Kasumi-1 (cell line): ENCODE results near the gene TRPM3.

ENCODE experiments used
- DNase-seq, 2 experiments: peaks; one replicate each; lab custom pipeline; 2025; lab: John Stamatoyannopoulos, UW

TRPM3 gene

GRCh38 chr9:70553707-70554673 is 567.4 kb downstream of the TRPM3 start:
- DNase-seq, result no peak

DNA sequence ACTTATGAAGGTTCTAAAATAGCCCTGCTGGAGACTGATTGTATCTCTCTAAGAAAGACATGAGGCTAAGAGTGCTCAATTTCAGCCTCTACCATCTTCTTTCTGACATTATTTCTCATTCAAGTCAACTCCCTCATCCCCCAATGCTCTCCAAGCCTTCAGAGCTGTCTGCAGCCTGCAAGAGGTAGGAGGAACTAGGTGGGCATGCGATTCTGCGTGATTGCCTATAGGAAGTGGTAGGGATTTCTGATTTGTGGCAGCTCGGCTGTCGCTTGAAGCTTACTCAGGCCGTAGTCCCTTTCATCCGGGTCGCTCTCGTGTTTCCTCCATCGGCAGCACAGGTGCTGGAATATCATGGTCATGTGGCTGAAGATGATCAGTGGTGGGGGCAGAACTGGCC is 568.9 kb downstream of the TRPM3 start:
- DNase-seq, result no peak

DNA sequence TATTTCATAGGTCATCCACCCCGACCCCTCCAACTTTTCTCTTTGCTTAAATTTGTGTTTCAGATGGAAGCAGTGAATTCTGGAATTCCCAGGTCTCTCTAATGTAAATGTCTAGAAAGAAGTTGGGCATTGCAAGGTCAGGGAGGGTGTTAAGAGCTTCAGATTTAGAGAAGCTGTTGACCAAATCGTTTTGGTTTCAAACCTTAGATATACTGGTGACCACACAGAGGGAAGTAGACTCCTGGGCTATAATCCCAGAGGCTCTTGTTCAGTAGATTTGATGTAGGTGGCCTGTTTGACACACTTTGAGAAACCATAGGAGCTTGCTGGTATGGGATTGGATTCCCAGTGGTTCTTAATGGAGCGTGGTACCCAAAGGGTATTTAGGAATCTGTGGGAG is 569.6 kb downstream of the TRPM3 start:
- no peak for DNase-seq

GRCh38 chr9:70551396-70551795 is 570.0 kb downstream of the TRPM3 start:
- peak; percentile 3 to 15 for DNase-seq

DNA sequence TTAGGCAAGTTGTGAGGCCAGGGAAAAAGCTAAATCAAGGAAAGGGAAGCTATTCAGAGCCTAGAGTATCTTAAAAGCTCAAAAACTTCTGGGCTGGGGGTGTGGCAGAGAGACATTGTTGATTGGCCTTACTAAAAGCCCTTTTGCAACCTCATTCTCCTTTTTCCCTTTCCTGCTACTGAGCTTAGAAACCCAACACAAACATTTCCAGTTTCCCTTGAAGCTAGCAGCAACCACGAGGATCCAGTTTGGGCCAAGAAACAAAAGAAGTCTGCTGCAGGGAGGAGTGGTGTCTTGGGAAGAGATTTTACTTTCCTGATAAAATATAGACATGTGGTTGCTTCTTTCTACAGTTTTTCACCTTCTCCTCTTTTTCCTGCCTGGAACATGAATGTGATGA is 571.5 kb downstream of the TRPM3 start:
- DNase-seq, result no peak

- no peak for DNase-seq
These were observed 579.0 kb downstream of the TRPM3 start for GRCh38 chr9:70542311-70542931.

GRCh38 chr9:70540016-70540415 is 581.4 kb downstream of the TRPM3 start:
- no peak for DNase-seq

- DNase-seq, result no peak
These were observed 581.9 kb downstream of the TRPM3 start for GRCh38 chr9:70539526-70539925.

GRCh38 chr9:70539001-70539400 is 582.4 kb downstream of the TRPM3 start:
- no peak for DNase-seq

- DNase-seq, result no peak
These were observed 584.3 kb downstream of the TRPM3 start for GRCh38 chr9:70537084-70537483.

DNA sequence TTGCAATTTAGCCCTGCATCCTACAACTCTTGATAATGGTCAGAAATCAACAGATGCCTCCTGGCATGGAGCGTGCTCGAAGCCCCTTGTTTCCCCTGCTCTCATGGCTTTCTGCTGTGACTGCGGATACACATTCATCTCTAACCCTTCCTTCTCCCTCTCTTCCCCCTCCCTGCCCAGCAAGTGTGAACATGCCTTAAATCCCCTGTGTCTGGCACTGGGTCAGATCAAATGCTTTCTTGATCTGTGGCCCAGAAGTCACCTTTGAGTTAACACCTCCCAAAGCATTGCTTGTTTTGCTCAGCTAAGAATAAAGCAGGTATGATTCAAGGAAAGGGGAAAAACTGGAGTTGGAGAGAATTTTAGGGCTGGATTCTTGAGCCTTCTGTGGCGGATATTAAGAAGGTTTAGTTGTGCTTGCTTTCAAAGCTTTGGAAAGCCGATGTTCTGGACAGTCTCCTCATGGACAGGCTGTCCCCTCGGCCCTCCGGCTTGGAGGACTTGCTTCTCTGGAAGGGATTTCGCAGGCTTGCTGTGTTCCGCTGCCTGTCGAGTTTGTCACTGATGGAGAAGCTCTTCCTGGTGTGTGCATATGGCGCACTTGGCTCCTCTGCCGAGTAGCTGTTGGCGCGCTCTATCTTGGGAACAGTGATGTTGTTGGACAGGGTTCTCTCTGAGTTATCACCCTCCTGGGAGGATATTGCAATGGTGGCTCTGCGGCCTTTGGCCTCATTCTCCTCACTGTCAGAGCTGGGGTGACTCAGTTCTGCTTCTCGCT is 585.7 kb downstream of the TRPM3 start:
- DNase-seq, result no peak

DNA sequence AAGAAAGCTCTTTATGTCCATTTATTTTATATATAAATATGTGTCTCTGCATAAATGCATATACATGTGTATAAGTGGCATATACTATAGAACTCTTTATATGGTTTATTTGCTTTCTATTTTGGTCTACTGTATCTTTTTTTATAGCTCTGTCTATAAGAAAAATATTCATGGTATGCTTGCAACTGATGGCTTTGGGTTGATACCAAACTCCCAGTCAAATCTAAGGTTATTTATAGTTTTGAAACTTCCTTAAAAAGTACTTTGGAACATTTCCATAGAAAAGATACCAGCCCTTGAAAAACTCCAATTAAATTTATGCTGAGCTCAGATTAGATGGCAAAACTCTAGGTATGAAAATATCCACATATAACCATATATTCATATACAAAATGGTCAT is 587.0 kb downstream of the TRPM3 start:
- no peak for DNase-seq

GRCh38 chr9:70534061-70534460 is 587.4 kb downstream of the TRPM3 start:
- no peak for DNase-seq

DNA sequence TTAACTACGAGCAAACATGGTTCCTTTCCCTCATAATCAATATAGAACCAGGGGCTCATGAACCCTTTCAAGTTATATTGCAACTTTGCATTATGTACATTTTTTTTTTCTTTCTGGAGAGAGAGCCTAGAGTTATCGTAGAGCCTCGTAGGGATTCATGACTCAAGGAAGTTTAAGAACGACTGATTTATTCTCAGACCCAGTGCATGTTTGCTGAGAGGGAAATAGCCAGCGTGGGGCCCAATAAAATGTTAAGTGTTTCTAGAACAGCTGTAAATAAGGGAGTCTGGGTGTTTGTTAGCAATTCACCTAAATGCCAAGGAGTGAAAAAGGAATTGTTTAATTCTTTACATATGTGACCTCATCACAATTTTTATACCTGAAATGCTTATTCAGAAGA is 587.9 kb downstream of the TRPM3 start:
- no peak for DNase-seq

GRCh38 chr9:70532716-70533115 is 588.7 kb downstream of the TRPM3 start:
- no peak for DNase-seq

- DNase-seq, result no peak
These were observed 590.1 kb downstream of the TRPM3 start for GRCh38 chr9:70531311-70531710.

- DNase-seq, result no peak
These were observed 590.7 kb downstream of the TRPM3 start for GRCh38 chr9:70530716-70531115.

GRCh38 chr9:70529833-70530232 is 591.6 kb downstream of the TRPM3 start:
- DNase-seq, result no peak

DNA sequence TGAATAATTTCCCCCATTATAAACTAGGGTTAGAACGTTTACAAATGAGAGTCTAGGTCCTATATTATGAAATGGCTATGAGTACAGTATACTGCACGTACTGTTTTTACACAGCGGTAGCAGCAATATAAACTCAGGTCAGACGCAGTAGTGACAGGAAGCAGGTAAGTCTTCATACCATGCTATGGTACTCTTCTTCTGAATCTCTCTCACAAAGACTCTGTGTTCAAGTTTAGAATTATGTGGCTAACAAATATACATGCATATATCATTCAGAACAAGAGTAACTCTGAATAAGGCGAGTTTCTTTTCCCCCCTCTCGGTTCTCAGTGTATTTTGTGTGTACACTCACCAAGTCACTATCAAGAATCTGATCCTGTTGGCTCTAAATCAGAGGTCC is 592.0 kb downstream of the TRPM3 start:
- no peak for DNase-seq

DNA sequence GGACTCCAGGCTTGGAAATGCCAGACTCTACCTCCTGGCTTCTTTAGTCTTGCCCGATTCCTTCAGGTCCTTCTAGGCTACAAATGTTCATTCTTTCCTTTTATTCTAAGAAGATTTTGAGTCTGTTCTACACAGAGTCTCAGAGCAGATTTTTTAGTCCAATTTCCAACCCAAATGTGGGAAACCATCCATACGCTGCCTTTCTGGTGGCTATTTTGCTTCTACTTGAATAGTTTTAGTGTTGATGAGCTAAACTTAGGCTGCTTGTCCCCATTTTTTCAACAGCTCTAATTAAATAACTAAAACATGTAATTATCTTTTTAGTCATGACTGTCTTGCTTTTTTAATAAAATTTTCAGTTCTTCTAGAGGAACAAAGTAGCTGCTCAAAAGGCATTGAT is 594.5 kb downstream of the TRPM3 start:
- no peak for DNase-seq

DNA sequence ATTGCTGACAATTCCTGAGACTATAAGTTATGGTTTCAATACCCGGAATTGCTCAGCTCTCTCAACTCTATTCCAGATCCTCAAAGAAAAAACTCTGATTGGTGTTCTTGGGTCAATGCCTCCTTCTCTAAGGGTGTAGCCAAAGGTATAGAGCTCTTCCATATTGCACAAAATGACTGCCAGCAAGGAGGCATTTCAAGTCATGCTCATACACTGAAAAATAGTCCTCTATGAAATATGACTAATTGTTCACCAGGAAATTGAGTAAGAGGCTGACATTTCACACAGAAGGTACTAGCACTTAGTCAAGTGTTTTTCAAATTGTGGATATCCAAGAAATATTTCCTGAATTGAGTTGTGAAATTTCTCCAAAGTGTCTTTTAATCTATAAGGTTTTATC is 595.9 kb downstream of the TRPM3 start:
- peak; percentile 38 to 44 for DNase-seq

DNA sequence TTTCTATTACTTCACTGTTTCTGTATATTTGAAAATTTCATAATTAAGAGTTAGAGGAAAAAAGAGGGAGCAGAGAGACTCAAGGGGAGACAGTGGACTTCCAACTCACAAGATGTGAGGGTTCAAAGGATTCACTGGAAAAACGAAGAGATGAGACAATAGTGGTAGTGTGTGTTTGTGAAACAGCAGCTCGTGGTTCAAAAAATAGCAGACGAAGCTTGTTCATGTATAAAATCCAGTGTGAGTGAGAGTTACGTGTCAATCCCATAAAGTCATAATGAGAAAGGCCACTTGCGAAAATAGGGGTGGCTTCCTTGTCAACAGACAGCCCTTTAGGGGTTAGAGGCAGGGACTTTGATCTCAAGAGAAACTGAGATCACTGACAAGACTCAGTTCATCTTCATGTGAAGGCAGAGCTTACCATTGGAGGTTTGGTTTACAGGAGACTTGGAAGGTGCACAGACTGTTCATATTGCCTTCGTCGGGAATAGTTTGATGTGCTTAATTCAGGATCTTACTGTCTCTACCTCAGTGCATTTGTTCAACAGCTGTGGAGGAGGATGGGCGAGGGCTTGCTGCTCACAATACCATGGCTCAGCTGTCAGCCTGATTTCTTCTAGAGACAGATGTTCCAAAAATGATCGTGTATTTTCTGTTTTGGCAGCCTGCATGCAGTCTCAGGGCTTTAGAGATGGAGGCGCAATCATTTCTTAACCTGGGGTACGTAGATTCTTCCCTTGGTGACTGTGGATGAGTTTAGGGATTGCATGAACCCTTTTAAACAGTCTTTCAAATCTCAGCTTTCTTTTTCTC is 601.3 kb downstream of the TRPM3 start:
- DNase-seq, result no peak
